Fibroblast of lung (primary cell): Measurements from ENCODE around the gene FRMD6. TPM values are rescaled to one million over a fixed set of nuclear protein-coding genes. Genes with fewer than 3 reads are reported as not detected.
A peak's percentile ranks its signal among the peaks of the same experiment; 100 is the strongest.

Experiments
- DNase-seq, 2 donors: peaks; one replicate each; pipeline versions ENCODE4 v3.0.0 to v3.0.0-alpha.2; 2010; ENCODE audit warnings: low read depth in 2 of 2
- H2AFZ ChIP-seq: 2 replicates; pipeline ENCODE4 v1.5.1; 2012; ENCODE audit warnings: low read length, control low read depth, inconsistent platforms
- H3K27ac ChIP-seq: 2 replicates; pipeline ENCODE4 v1.5.1; 2011; ENCODE audit warnings: low read length, control low read depth; ENCODE audit not compliant: insufficient read depth
- H3K27me3 ChIP-seq: 2 replicates; pipeline ENCODE4 v1.5.1; 2011; ENCODE audit warnings: mild to moderate bottlenecking, low read length; ENCODE audit not compliant: control insufficient read depth, insufficient read depth
- H3K36me3 ChIP-seq: 2 replicates; pipeline ENCODE4 v1.5.1; 2011; ENCODE audit warnings: low read length; ENCODE audit not compliant: control insufficient read depth, insufficient read depth
- H3K4me1 ChIP-seq: 2 replicates; pipeline ENCODE4 v1.5.1; 2011; ENCODE audit warnings: low read length; ENCODE audit not compliant: control insufficient read depth, insufficient read depth; ENCODE audit errors: extremely low read depth
- H3K4me2 ChIP-seq: 2 replicates; pipeline ENCODE4 v1.5.1; 2011; ENCODE audit warnings: low read length, control low read depth; ENCODE audit not compliant: insufficient read depth; ENCODE audit errors: extremely low read depth
- H3K4me3 ChIP-seq, 4 experiments: fragments of 200-600 bp in 1 of 4; sonication (generic) in 1 of 4; replicated peaks in 1 of 4; 2 replicates each; pipeline ENCODE4 v1.5.1; 2011 to 2016; ENCODE audit warnings: low read length in 4 of 4, low read depth in 3 of 4, mild to moderate bottlenecking in 3 of 4, control low read depth in 2 of 4, inconsistent platforms in 1 of 4, mixed read lengths in 1 of 4; ENCODE audit not compliant: insufficient read depth in 1 of 4; ENCODE audit errors: control extremely low read depth in 1 of 4
- H3K79me2 ChIP-seq: 2 replicates; pipeline ENCODE4 v1.5.1; 2012; ENCODE audit warnings: mild to moderate bottlenecking, low read length, inconsistent platforms; ENCODE audit not compliant: control insufficient read depth, insufficient read depth
- H3K9ac ChIP-seq: 2 replicates; pipeline ENCODE4 v1.5.1; 2011; ENCODE audit warnings: mild to moderate bottlenecking, low read length, control low read depth; ENCODE audit not compliant: insufficient read depth
- H3K9me3 ChIP-seq: 2 replicates; pipeline ENCODE4 v1.5.1; 2012; ENCODE audit warnings: low read depth, low read length; ENCODE audit not compliant: control insufficient read depth, insufficient read depth
- H4K20me1 ChIP-seq: 2 replicates; pipeline ENCODE4 v1.5.1; 2011; ENCODE audit warnings: low read length; ENCODE audit not compliant: control insufficient read depth, insufficient read depth; ENCODE audit errors: extremely low read depth
- CTCF ChIP-seq, 2 donors: IDR thresholded peaks in 1 of 2; conservative IDR thresholded peaks in 1 of 2; 1 replicate in 1 of 2; 2 replicates in 1 of 2; pipeline ENCODE4 v1.5.1; 2011 to 2012; ENCODE audit warnings: low read length in 2 of 2, control low read depth in 1 of 2, inconsistent platforms in 1 of 2, low read depth in 1 of 2, mild to moderate bottlenecking in 1 of 2
- EZH2 ChIP-seq: IDR thresholded peaks from 2 replicates; pipeline ENCODE4 v1.5.1; 2012; ENCODE audit warnings: low read length, control low read depth, mild to moderate bottlenecking; ENCODE audit errors: missing control alignments
- polyA plus RNA-seq, 2 donors: library from polyadenylated mRNA; depleted of rRNA in 1 of 2; stranded (reverse) in 1 of 2; unstranded in 1 of 2; fragments of >200 nt; gene quantifications; 2 replicates each; pipeline ENCODE4 v1.2.1, GENCODE V29; 2011 to 2012; ENCODE audit warnings: missing spikeins in 1 of 2
- total RNA-seq: library from RNA; depleted of rRNA; stranded (reverse); fragments of >200 nt; gene quantifications from 2 replicates; pipeline ENCODE4 v1.2.1, GENCODE V29; 2014

FRMD6 gene
- total and polyA plus RNA-seq, 2 donors (not counting 1 experiment from before 2014, with no cell fraction given) = 200 to 222 TPM

- no peak overlapping the region for H3K4me3 ChIP-seq
- peak overlapping the region; percentile 40 for H3K4me2 ChIP-seq
- no peak overlapping the region for H2AFZ ChIP-seq
- TF ChIP-seq EZH2 (no peak), CTCF (conservative IDR thresholded peaks at IDR 0.05 in 1 of 2, IDR thresholded peaks at IDR 0.05 in 1 of 2; ENCODE audit: low read depth in 1 of 2, low read length in 2 of 2) (no peak)
- peaks cover 22% of the 10 kb centered on the region for H3K4me1 ChIP-seq
- no peaks in the 10 kb centered on the region for H3K27me3 ChIP-seq
- H3K36me3 ChIP-seq = no peaks in the 10 kb centered on the region
- H3K79me2 ChIP-seq = peaks cover 100% of the 10 kb centered on the region
- DNase-seq = peak; percentile 82 to 84
- peak overlapping the region; percentile 58 for H3K27ac ChIP-seq
- H4K20me1 ChIP-seq = peaks cover 2% of the 10 kb centered on the region
- no peaks in the 10 kb centered on the region for H3K9me3 ChIP-seq
- H3K9ac ChIP-seq = no peak overlapping the region
Observed at GRCh38 chr14:51677266-51677665, 25.6 kb downstream of the FRMD6 start.

- TF ChIP-seq EZH2 (no peak), CTCF (conservative IDR thresholded peaks at IDR 0.05 in 1 of 2, IDR thresholded peaks at IDR 0.05 in 1 of 2; ENCODE audit: low read depth in 1 of 2, low read length in 2 of 2) (no peak)
- Histone ChIP-seq H3K9me3 (no peaks in the 10 kb centered on the region), H3K4me2 (no peak overlapping the region), H3K36me3 (no peaks in the 10 kb centered on the region), H3K27ac (peak overlapping the region; percentile 48), H3K79me2 (peaks cover 100% of the 10 kb centered on the region), H3K4me3 (no peak overlapping the region), H2AFZ (no peak overlapping the region), H4K20me1 (peaks cover 2% of the 10 kb centered on the region), H3K4me1 (peaks cover 24% of the 10 kb centered on the region), H3K27me3 (no peaks in the 10 kb centered on the region), H3K9ac (no peak overlapping the region)
- no peak for DNase-seq
Observed at GRCh38 chr14:51677738-51678137, 26.0 kb downstream of the FRMD6 start.

- Histone ChIP-seq H2AFZ (no peak overlapping the region), H3K4me2 (no peak overlapping the region), H3K36me3 (no peaks in the 10 kb centered on the region)
Observed at GRCh38 chr14:51680031-51680430, 28.3 kb downstream of the FRMD6 start.

More at GRCh38 chr14:51680031-51680430, 28.3 kb downstream of the FRMD6 start:
- Histone ChIP-seq H3K9me3 (no peaks in the 10 kb centered on the region), H3K79me2 (peaks cover 100% of the 10 kb centered on the region), H3K9ac (no peak overlapping the region), H4K20me1 (peaks cover 2% of the 10 kb centered on the region), H3K27me3 (no peaks in the 10 kb centered on the region), H3K4me1 (peaks cover 16% of the 10 kb centered on the region), H3K4me3 (no peak overlapping the region), H3K27ac (no peak overlapping the region)
- no peak for TF ChIP-seq EZH2
- TF ChIP-seq CTCF (conservative IDR thresholded peaks at IDR 0.05 in 1 of 2, IDR thresholded peaks at IDR 0.05 in 1 of 2; ENCODE audit: low read depth in 1 of 2, low read length in 2 of 2) = no peak
- no peak for DNase-seq
